Liver (tissue), 9 donors: ENCODE data around the gene LRRTM4. TPM values are rescaled to one million over a fixed set of nuclear protein-coding genes. Genes with fewer than 3 reads are reported as not detected.

Experiments
- DNase-seq: peaks from one replicate; pipeline ENCODE4 v3.0.0-alpha.2; 2017; ENCODE audit warnings: low spot score
- H3K27ac ChIP-seq, 2 donors: one replicate each; pipeline ENCODE4 v1.7.0; 2013; ENCODE audit warnings: inconsistent platforms in 2 of 2, low read length in 2 of 2, control low read depth in 1 of 2, low read depth in 1 of 2, mild to moderate bottlenecking in 1 of 2
- H3K27me3 ChIP-seq, 4 donors: one replicate each; pipeline versions ENCODE4 v1.6.1 to v1.7.0; 2013; ENCODE audit warnings: low read length in 3 of 4, inconsistent platforms in 1 of 4, mild to moderate bottlenecking in 1 of 4, moderate library complexity in 1 of 4; ENCODE audit not compliant: control insufficient read depth in 4 of 4, insufficient read depth in 4 of 4
- H3K36me3 ChIP-seq, 4 donors: one replicate each; pipeline versions ENCODE4 v1.6.1 to v1.7.0; 2013; ENCODE audit warnings: low read length in 3 of 4, mild to moderate bottlenecking in 3 of 4, low read depth in 1 of 4, moderate library complexity in 1 of 4; ENCODE audit not compliant: control insufficient read depth in 4 of 4, insufficient read depth in 3 of 4
- H3K4me1 ChIP-seq, 4 donors: one replicate each; pipeline versions ENCODE4 v1.6.1 to v1.7.0; 2013; ENCODE audit warnings: low read length in 3 of 4, mild to moderate bottlenecking in 3 of 4, moderate library complexity in 1 of 4; ENCODE audit not compliant: control insufficient read depth in 4 of 4, insufficient read depth in 4 of 4
- H3K4me3 ChIP-seq, 3 donors: one replicate each; pipeline versions ENCODE4 v1.6.1 to v1.7.0; 2013; ENCODE audit warnings: low read length in 3 of 3, control low read depth in 1 of 3, low read depth in 1 of 3, mild to moderate bottlenecking in 1 of 3
- H3K9ac ChIP-seq, 2 donors: one replicate each; pipeline ENCODE4 v1.7.0; 2013; ENCODE audit warnings: low read length in 2 of 2, mild to moderate bottlenecking in 2 of 2, moderate library complexity in 2 of 2, control low read depth in 1 of 2, low read depth in 1 of 2
- H3K9me3 ChIP-seq, 4 donors: one replicate each; pipeline versions ENCODE4 v1.6.1 to v1.7.0; 2013; ENCODE audit warnings: low read length in 3 of 4; ENCODE audit not compliant: control insufficient read depth in 4 of 4
- ATF3 ChIP-seq: IDR thresholded peaks from 2 replicates; pipeline ENCODE4 v1.6.1; 2016; ENCODE audit warnings: antibody characterized with exemption
- EGR1 ChIP-seq, 2 donors: IDR thresholded peaks; 2 replicates each; pipeline ENCODE4 v1.6.1; 2016 to 2018; ENCODE audit warnings: antibody characterized with exemption in 2 of 2, low read depth in 2 of 2
- FOXA1 ChIP-seq: IDR thresholded peaks from 2 replicates; pipeline ENCODE4 v1.6.1; 2016; ENCODE audit warnings: antibody characterized with exemption
- FOXA2 ChIP-seq: IDR thresholded peaks from 2 replicates; pipeline ENCODE4 v1.6.1; 2016; ENCODE audit warnings: antibody characterized with exemption
- HNF4A ChIP-seq, 2 donors: conservative IDR thresholded peaks; 2 replicates each; pipeline ENCODE4 v1.6.1; 2016; ENCODE audit warnings: antibody characterized with exemption in 2 of 2, mild to moderate bottlenecking in 2 of 2
- HNF4G ChIP-seq: IDR thresholded peaks from 2 replicates; pipeline ENCODE4 v1.6.1; 2016; ENCODE audit warnings: antibody characterized with exemption
- JUND ChIP-seq, 2 donors: IDR thresholded peaks; 2 replicates each; pipeline ENCODE4 v1.6.1; 2016; ENCODE audit warnings: antibody characterized with exemption in 2 of 2
- NR2F2 ChIP-seq: IDR thresholded peaks from 2 replicates; pipeline ENCODE4 v1.6.1; 2016; ENCODE audit warnings: antibody characterized with exemption
- REST ChIP-seq: IDR thresholded peaks from 2 replicates; pipeline ENCODE4 v1.6.1; 2016; ENCODE audit warnings: antibody characterized with exemption, mild to moderate bottlenecking
- SP1 ChIP-seq: IDR thresholded peaks from 2 replicates; pipeline ENCODE4 v1.6.1; 2018; ENCODE audit warnings: antibody characterized with exemption, mild to moderate bottlenecking
- TAF1 ChIP-seq: conservative IDR thresholded peaks from 2 replicates; pipeline ENCODE4 v1.6.1; 2016; ENCODE audit warnings: antibody characterized with exemption, mild to moderate bottlenecking
- YY1 ChIP-seq: IDR thresholded peaks from 2 replicates; pipeline ENCODE4 v1.6.1; 2016; ENCODE audit warnings: antibody characterized with exemption, mild to moderate bottlenecking
- WGBS: extraction: QIAGEN DNeasy Blood & Tissue Kit; methylation state at CpG from one replicate; pipeline ENCODE4 v1.1.7; 2013; 5-methylcytosine and 5-hydroxymethylcytosine counted together
- polyA plus RNA-seq, 2 donors: library from polyadenylated mRNA; stranded (reverse) in 1 of 2; unstranded in 1 of 2; fragments of 200-250 nt in 1 of 2; fragments of >200 nt in 1 of 2; fragmentation: Nextera tagmentation in 1 of 2; extraction: Ambion mirVana in 1 of 2; gene quantifications; one replicate each; pipeline versions ENCODE4 v1.2.1 to v1.2.3, GENCODE V29; 2013 to 2015
- total RNA-seq, 2 donors: library from RNA; depleted of rRNA; stranded (reverse); fragments of >200 nt; gene quantifications; one replicate each; pipeline ENCODE4 v1.2.3, GENCODE V29; 2014
- TF ChIP-seq, protein P1 (sequence below): fragments of 150-350 bp; IDR thresholded peaks from 2 replicates; pipeline ENCODE4 v1.5.1; 2017; ENCODE audit warnings: improper control_type of control experiment, low read depth, low read length; ENCODE audit not compliant: missing input control
- TF ChIP-seq, protein P2 (sequence below): IDR thresholded peaks from 2 replicates; pipeline ENCODE4 v1.6.1; 2016; ENCODE audit warnings: antibody characterized with exemption
- TF ChIP-seq, protein P3 (sequence below): IDR thresholded peaks from 2 replicates; pipeline ENCODE4 v1.6.1; 2016; ENCODE audit warnings: antibody characterized with exemption
- donor health status: healthy.
- donor health status: healthy.
- donor health status: healthy.
- donor health status: healthy.
- donor health status: healthy.

LRRTM4 gene
- total and polyA plus RNA-seq, 4 donors, result 0.06 to 0.09 (median 0.08) TPM; not detected in 1

DNA sequence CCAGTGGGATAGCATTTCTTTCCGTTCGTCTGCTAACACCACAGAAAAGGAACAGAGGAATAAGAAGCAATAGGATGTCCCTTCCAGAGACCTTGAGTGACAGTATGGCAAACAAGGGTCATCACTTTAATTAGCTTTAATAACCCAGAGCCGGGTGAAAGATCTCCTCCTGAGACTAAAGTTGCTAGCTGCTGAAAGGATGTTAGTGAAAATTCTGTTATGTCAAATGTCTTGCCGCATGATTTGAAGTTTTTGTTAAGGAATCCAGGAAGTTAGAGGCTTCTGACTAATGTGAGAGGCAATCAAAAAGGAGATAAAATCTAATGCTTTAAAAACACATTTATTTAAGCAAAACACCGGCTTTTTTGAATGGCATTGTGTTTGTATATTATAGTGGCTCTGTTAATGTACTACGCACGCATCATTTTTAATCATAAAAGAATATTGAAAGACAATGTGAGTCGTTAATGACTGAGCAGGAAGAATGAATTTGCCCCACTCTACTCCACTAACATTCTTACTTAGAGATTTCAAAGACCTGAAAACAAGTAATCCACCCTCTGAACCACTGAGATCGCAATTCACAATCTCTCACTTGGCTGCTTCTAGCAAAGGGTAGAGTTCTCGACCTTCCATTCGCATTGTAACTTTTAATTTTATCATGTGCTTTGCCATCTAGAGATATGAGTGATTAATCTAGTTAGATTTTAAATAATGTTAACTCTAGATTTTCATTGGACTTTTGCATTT, 536.6 kb downstream of the LRRTM4 start:
- H3K9me3 ChIP-seq, result no peaks in the 10 kb centered on the region
- TF ChIP-seq FOXA2, result no peak
- TF ChIP-seq YY1, result no peak
- TF ChIP-seq EGR1 (IDR thresholded peaks at IDR 0.05; ENCODE audit: low read depth in 2 of 2), result no peak
- no peak for TF ChIP-seq HNF4G
- TF ChIP-seq, protein P1, sequence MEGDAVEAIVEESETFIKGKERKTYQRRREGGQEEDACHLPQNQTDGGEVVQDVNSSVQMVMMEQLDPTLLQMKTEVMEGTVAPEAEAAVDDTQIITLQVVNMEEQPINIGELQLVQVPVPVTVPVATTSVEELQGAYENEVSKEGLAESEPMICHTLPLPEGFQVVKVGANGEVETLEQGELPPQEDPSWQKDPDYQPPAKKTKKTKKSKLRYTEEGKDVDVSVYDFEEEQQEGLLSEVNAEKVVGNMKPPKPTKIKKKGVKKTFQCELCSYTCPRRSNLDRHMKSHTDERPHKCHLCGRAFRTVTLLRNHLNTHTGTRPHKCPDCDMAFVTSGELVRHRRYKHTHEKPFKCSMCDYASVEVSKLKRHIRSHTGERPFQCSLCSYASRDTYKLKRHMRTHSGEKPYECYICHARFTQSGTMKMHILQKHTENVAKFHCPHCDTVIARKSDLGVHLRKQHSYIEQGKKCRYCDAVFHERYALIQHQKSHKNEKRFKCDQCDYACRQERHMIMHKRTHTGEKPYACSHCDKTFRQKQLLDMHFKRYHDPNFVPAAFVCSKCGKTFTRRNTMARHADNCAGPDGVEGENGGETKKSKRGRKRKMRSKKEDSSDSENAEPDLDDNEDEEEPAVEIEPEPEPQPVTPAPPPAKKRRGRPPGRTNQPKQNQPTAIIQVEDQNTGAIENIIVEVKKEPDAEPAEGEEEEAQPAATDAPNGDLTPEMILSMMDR, result no peak
- TF ChIP-seq, protein P2, sequence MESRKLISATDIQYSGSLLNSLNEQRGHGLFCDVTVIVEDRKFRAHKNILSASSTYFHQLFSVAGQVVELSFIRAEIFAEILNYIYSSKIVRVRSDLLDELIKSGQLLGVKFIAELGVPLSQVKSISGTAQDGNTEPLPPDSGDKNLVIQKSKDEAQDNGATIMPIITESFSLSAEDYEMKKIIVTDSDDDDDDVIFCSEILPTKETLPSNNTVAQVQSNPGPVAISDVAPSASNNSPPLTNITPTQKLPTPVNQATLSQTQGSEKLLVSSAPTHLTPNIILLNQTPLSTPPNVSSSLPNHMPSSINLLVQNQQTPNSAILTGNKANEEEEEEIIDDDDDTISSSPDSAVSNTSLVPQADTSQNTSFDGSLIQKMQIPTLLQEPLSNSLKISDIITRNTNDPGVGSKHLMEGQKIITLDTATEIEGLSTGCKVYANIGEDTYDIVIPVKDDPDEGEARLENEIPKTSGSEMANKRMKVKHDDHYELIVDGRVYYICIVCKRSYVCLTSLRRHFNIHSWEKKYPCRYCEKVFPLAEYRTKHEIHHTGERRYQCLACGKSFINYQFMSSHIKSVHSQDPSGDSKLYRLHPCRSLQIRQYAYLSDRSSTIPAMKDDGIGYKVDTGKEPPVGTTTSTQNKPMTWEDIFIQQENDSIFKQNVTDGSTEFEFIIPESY, result no peak
- TF ChIP-seq REST, result no peak
- TF ChIP-seq ATF3, result no peak
- TF ChIP-seq TAF1, result no peak
- TF ChIP-seq HNF4A (conservative IDR thresholded peaks at IDR 0.05), result no peak
- no peak for TF ChIP-seq NR2F2
- TF ChIP-seq FOXA1, result no peak
- no peak for TF ChIP-seq SP1
- TF ChIP-seq, protein P3, sequence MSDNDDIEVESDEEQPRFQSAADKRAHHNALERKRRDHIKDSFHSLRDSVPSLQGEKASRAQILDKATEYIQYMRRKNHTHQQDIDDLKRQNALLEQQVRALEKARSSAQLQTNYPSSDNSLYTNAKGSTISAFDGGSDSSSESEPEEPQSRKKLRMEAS, result no peak
- no peak for TF ChIP-seq JUND (IDR thresholded peaks at IDR 0.05)
- H3K36me3 ChIP-seq, result no peaks in the 10 kb centered on the region
- H3K4me3 ChIP-seq, result no peak overlapping the region
- no peaks in the 10 kb centered on the region for H3K27me3 ChIP-seq
- H3K4me1 ChIP-seq, result no peaks in the 10 kb centered on the region
- DNase-seq, result no peak
- H3K9ac ChIP-seq, result no peak overlapping the region
- H3K27ac ChIP-seq, result no peak overlapping the region
- 39% methylated on average over 11 of the region's 11 CpGs for WGBS

- no peak overlapping the region for H3K27ac ChIP-seq
- no peaks in the 10 kb centered on the region for H3K4me1 ChIP-seq
- WGBS, result 67% methylated on average over 2 of the region's 2 CpGs
These were observed 537.8 kb downstream of the LRRTM4 start for GRCh38 chr2:76984359-76984758.

More at GRCh38 chr2:76984359-76984758, 537.8 kb downstream of the LRRTM4 start:
- Histone ChIP-seq H3K4me3 (no peak overlapping the region), H3K9me3 (no peaks in the 10 kb centered on the region), H3K9ac (no peak overlapping the region), H3K36me3 (no peaks in the 10 kb centered on the region), H3K27me3 (no peaks in the 10 kb centered on the region)
- no peak for TF ChIP-seq REST
- no peak for TF ChIP-seq JUND (IDR thresholded peaks at IDR 0.05)
- no peak for TF ChIP-seq TAF1
- no peak for TF ChIP-seq EGR1 (IDR thresholded peaks at IDR 0.05; ENCODE audit: low read depth in 2 of 2)
- TF ChIP-seq FOXA1, result no peak
- TF ChIP-seq FOXA2, result no peak
- no peak for TF ChIP-seq SP1
- TF ChIP-seq NR2F2, result no peak
- TF ChIP-seq, protein P2, result no peak
- TF ChIP-seq, protein P3, result no peak
- DNase-seq, result no peak
